ENCODE measurements around the gene SP1.
"Not testable (repeated sequence)": the region's sequence is repeated elsewhere in the genome, so short reads cannot be mapped to it uniquely, and the experiment has no call there.

The SP1 gene

DNA sequence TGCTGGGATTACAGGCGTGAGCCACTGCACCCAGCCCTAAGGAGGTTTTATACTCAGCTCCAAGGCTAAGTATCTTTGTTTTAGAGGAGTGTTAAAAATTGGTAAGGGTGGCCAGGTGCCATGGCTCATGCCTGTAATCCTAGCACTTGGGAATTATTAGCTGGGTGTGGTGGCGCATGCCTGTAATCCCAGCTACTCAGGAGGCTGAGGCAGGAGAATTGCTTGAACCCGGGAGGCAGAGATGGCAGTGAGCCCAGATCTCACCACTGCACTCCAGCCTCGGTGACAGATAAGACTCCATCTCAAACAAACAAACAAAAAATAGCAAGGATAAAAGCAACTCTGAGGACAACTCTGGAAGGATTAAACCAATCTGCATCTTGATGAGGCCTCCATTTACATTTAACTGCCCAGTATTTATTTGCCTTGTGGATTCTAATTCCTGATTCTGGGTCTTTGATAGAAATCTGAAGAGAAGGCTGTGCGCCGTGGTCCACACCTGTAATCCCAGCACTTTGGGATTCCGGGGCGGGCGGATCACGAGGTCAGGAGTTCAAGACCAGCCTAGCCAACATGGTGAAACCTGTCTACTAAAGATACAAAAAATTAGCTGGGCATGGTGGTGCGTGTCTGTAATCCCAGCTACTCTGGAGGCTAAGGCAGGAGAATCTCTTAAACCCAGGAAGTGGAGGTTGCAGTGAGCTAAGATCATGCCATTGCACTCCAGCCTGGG is 64.8 kb downstream of the SP1 start:
- DNase-seq (ENCODE audit: low read depth in 3 of 3, low spot score in 1 of 3): not testable (repeated sequence)

- no peak for DNase-seq (ENCODE audit: low read depth in 3 of 3, low spot score in 1 of 3)
Observed at GRCh38 chr12:53450936-53451335, 71.0 kb downstream of the SP1 start.

GRCh38 chr12:53451661-53452158 is 71.7 kb downstream of the SP1 start, which contains the start of gene PCBP2:
Gene PCBP2 (plus strand): TSS chr12:53452102. CDS start chr12:53454801, 2,699 bp downstream.
- DNase-seq (ENCODE audit: low read depth in 3 of 3, low spot score in 1 of 3): peak; percentile 88 to 96 (median 94)

DNA sequence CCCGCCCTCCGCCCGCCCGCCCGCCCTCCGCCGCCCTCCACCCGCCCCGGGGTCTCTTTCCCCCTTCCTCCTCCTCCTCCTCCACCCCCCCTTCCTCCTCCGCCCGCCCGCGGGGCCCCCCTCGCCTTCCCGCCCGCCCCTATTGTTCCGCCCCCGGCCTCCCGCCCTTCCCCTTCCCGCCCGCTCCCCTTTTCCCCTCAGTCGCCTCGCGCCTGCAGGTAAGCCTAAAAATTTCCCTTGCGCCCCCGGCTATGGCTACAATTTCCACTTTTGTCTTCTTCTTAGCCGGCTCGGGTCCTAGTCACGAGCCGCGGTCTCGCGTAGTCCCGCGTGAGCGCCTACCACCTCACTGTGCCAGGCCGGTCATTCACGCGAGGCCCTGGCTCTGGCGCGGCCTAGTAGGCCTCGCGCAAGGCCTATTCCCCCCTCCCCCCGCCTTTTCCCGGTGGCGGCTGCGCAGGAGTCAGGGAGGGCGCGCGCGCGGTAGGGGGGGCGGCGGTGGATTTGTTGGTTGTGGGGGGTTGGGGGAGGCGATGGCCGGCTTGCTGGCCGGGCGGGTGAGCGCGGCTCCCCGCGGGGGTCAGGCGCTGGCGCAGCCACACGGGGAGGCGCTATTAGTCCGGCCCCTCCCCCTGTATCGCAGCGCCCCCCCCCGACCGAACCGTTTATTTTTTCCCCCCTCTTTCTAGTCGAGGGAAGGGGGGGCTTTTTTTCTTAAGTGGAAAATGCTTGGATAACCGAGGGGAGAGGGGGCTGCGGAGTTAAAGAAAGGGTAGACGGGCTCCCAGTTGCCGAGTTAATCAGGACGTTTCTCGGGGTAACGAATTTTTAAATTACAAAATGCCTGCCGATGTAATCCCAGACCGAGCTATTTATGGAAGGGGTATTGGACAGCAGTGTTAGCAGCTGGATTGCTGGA is 72.4 kb downstream of the SP1 start:
- DNase-seq (ENCODE audit: low read depth in 3 of 3, low spot score in 1 of 3): peak; percentile 53 to 66 (median 62)

DNA sequence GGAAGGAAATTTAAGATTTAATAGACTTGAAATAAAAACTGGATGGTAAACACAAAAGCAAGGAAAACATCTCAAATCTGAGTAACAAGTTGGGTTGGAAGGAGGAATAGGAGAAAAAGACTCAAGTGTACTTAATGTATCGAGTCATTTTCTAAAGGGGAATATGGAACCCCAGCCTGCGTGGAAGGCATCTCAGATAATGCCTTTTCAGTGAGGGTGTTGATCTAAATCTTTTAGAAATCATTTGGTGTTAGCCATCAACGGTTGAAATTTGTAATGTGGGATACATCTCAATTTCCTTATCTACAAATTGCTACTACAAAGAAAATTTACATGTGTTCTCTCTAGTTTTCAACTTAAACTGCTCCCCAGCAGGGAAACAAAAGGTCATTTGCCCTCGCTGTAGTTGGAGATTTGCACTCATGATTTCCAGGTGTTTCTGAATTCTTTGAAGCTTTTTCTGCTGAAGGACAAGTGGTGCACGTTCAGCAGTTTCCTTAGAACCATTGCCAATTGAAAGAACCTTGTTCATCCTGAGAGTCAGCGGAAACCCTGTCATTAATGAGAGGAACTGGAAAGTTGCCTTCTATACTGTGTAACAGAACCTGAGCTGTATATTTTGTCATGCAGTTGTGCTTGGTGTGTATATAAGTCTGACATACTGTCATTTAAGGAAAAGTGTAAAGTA is 74.1 kb downstream of the SP1 start:
- no peak for DNase-seq (ENCODE audit: low read depth in 3 of 3, low spot score in 1 of 3)

GRCh38 chr12:53454707-53455106 is 74.7 kb downstream of the SP1 start:
- no peak for DNase-seq (ENCODE audit: low read depth in 3 of 3, low spot score in 1 of 3)

GRCh38 chr12:53456654-53457366 is 76.8 kb downstream of the SP1 start:
- no peak for DNase-seq (ENCODE audit: low read depth in 3 of 3, low spot score in 1 of 3)

DNA sequence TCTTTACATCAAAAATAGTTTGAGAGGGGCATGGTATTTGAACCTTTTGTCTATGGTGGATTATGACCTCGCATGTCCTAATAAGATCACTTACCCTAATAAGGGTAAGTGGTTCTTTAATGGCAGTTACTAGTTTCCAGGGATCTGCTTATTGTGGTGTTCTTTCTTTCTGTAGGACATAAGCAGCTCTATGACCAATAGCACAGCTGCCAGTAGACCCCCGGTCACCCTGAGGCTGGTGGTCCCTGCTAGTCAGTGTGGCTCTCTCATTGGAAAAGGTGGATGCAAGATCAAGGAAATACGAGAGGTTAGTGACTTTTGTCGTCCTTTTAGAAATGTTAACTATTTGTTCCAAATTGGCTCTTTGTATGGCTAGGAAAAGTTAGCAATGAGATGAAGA is 79.1 kb downstream of the SP1 start:
- no peak for DNase-seq (ENCODE audit: low read depth in 3 of 3, low spot score in 1 of 3)

- no peak for DNase-seq (ENCODE audit: low read depth in 3 of 3, low spot score in 1 of 3)
Observed at GRCh38 chr12:53461059-53461458, 81.1 kb downstream of the SP1 start.

DNA sequence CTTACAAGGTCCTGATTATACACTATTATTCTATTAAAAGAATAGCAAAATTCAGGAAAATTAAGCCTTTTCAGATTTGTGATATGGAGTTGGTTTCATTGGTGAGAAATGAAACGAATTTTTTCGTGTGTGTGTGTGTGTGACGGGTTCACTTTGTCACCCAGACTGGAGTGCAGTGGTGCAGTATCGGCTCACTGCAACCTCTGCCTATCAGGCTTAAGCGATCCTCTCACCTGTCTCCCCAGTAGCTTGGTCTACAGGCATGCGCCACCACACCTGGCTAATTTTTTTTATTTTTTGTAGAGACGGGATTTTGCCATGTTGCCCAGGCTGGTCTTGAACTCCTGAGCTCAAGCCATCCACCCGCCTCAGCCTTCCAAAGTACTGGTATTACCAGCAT is 81.6 kb downstream of the SP1 start:
- DNase-seq (ENCODE audit: low read depth in 3 of 3, low spot score in 1 of 3): no peak

DNA sequence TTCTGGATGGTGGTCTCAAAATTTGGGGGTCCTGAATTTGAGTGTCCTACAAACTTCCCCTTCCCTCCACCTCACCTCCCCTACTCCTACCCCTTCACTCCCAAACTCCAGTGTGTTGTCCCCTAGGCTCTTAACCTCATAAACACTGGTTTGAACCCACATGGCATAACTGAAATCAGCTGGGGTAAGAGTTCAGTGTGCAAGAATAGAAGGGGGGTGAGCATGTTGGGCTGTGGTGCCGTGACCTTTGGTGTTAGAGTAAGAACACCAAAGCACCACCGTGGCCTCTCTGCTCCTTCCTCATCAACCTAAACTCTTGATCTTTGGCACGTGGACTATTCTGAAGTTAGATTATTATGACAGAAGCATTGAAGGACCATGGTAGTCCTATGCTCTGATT is 83.0 kb downstream of the SP1 start:
- DNase-seq (ENCODE audit: low read depth in 3 of 3, low spot score in 1 of 3): no peak

GRCh38 chr12:53463802-53464560 is 84.0 kb downstream of the SP1 start:
- DNase-seq (ENCODE audit: low read depth in 3 of 3, low spot score in 1 of 3): no peak

DNA sequence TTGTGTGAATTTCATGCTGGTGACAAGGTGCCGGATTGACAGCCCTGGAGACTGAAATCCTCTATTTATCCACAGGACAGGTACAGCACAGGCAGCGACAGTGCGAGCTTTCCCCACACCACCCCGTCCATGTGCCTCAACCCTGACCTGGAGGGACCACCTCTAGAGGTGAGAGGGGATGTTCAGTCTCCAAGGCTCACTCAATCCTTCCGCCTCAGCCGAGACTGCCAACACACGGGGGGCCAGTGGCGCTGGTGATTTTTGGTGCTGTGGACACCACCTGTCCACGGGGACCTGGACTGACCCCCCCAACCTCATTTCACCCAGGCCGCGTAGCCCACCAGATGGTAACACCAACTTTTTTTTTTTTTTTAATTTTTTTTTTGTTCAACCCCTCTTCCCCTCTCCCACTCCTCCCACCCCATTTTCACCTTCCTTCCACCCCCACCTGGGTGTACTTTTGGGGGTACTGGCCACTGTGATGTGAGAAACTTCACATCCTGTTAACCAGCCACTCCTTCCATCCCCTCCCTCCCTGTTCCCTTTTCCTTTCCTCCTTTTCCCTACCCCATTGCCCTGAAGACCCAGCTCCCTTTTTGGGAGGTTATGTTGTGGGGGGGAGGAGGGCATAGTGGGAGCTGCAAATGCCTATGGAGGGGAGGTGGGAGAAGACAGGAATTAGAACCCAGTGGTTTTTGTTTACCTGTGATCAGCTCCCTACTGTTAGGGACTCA is 84.9 kb downstream of the SP1 start:
- DNase-seq (ENCODE audit: low read depth in 3 of 3, low spot score in 1 of 3): no peak

- no peak for DNase-seq (ENCODE audit: low read depth in 3 of 3, low spot score in 1 of 3)
Observed at GRCh38 chr12:53465679-53466078, 85.7 kb downstream of the SP1 start.

Measured in stimulated activated CD4-positive, alpha-beta T cell treated with anti-CD3 and anti-CD28 coated beads, TNF-alpha, amount 100 ng/mL, for 1 hour (primary cell).